PC-3 (cell line): ENCODE measurements around the gene MCU. TPM values are rescaled to one million over a fixed set of nuclear protein-coding genes. Genes with fewer than 3 reads are reported as not detected.
A peak's percentile ranks its signal among the peaks of the same experiment; 100 is the strongest.
"Not testable (repeated sequence)": the region's sequence is repeated elsewhere in the genome, so short reads cannot be mapped to it uniquely, and the experiment has no call there.

Source experiments
- ATAC-seq: fragments of 200-7000 bp; cut with Tn5 transposase; 2 replicates; pipeline ENCODE4 v1.9.1; 2020; ENCODE audit warnings: mild to moderate bottlenecking, moderate library complexity
- BruUV-seq: library from RNA; stranded (reverse); fragments of 400-500 nt; replicated peaks from 2 replicates; lab custom pipeline; 2021; lab: Mats Ljungman, UMichigan
- CTCF ChIA-PET: fragments of 300-600 bp; sonication (Branson Sonifier 250); formaldehyde crosslinking; loops from one replicate; lab custom pipeline; 2022; ENCODE audit warnings: antibody characterized with exemption; lab: Charles Lee
- POLR2A ChIA-PET: fragments of 300-600 bp; sonication (Branson Sonifier 250); formaldehyde crosslinking; loops from one replicate; lab custom pipeline; 2022; ENCODE audit warnings: antibody characterized with exemption; ENCODE audit not compliant: unreplicated experiment; lab: Charles Lee
- DNase-seq: peaks from one replicate; pipeline ENCODE4 v3.0.0-alpha.2; 2015
- H2AFZ ChIP-seq: fragments of 300-600 bp; sonication (generic); 2 replicates; pipeline ENCODE4 v1.6.0; 2016; ENCODE audit warnings: antibody characterized with exemption, low read length
- H3F3A ChIP-seq: fragments of 300-600 bp; sonication (generic); one replicate; pipeline ENCODE4 v1.6.0; 2017; ENCODE audit warnings: antibody characterized with exemption, low read length, control low read depth, mild to moderate bottlenecking; ENCODE audit not compliant: unreplicated experiment
- H3K27ac ChIP-seq: fragments of 300-600 bp; sonication (generic); 2 replicates; pipeline ENCODE4 v1.5.1; 2016; ENCODE audit warnings: mild to moderate bottlenecking, low read length
- H3K27me3 ChIP-seq: fragments of 300-600 bp; sonication (generic); 2 replicates; pipeline ENCODE4 v1.6.1; 2016; ENCODE audit warnings: low read length, mixed read lengths
- H3K36me3 ChIP-seq: fragments of 300-600 bp; sonication (generic); 2 replicates; pipeline ENCODE4 v1.6.1; 2016; ENCODE audit warnings: low read depth, mixed run types, low read length, mixed read lengths
- H3K4me1 ChIP-seq: fragments of 300-600 bp; sonication (generic); 2 replicates; pipeline ENCODE4 v1.5.1; 2016; ENCODE audit warnings: low read length; ENCODE audit not compliant: insufficient read depth
- H3K4me2 ChIP-seq: fragments of 300-600 bp; sonication (generic); 2 replicates; pipeline ENCODE4 v1.6.0; 2016; ENCODE audit warnings: low read length
- H3K4me3 ChIP-seq: fragments of 300-600 bp; sonication (generic); 2 replicates; pipeline ENCODE4 v1.5.1; 2016; ENCODE audit warnings: mild to moderate bottlenecking, low read length, mixed read lengths
- H3K79me2 ChIP-seq: fragments of 300-600 bp; sonication (generic); 2 replicates; pipeline ENCODE4 v1.6.1; 2017; ENCODE audit warnings: low read length, mixed read lengths
- H3K9ac ChIP-seq: fragments of 300-600 bp; sonication (generic); 2 replicates; pipeline ENCODE4 v1.6.0; 2016; ENCODE audit warnings: mild to moderate bottlenecking, low read length
- H3K9me2 ChIP-seq: fragments of 300-600 bp; sonication (generic); replicated peaks from 2 replicates; pipeline ENCODE4 v1.6.1; 2016; ENCODE audit warnings: mixed run types, low read length, mixed read lengths
- H3K9me3 ChIP-seq: fragments of 300-600 bp; sonication (generic); 2 replicates; pipeline ENCODE4 v1.6.1; 2016; ENCODE audit warnings: low read length, mixed read lengths
- H4K20me1 ChIP-seq: fragments of 300-600 bp; sonication (generic); 2 replicates; pipeline ENCODE4 v1.6.1; 2016; ENCODE audit warnings: low read length, mixed read lengths
- EZH2 ChIP-seq: fragments of 300-600 bp; sonication (generic); IDR thresholded peaks from one replicate; pipeline ENCODE4 v1.6.1; 2017; ENCODE audit warnings: antibody characterized with exemption, mild to moderate bottlenecking, low read length; ENCODE audit not compliant: unreplicated experiment
- EZH2phosphoT487 ChIP-seq: fragments of 300-600 bp; sonication (generic); IDR thresholded peaks from 2 replicates; pipeline ENCODE4 v1.6.1; 2018; ENCODE audit warnings: mild to moderate bottlenecking, antibody characterized with exemption, low read length, borderline replicate concordance
- intact Hi-C: fragments of 100-400 bp; cut with micrococcal nuclease; formaldehyde crosslinking; loops from 2 replicates; pipeline ENCODE4 v1.9.0; 2023
- total RNA-seq: library from RNA; depleted of rRNA; stranded (reverse); fragments of >200 nt; gene quantifications from 2 replicates; pipeline ENCODE4 v1.2.3, GENCODE V29; 2014
- TF ChIP-seq, protein P1 (sequence below): fragments of 300-600 bp; sonication (generic); conservative IDR thresholded peaks from 2 replicates; pipeline ENCODE4 v1.5.1; 2017; ENCODE audit warnings: antibody characterized with exemption, low read depth, mild to moderate bottlenecking, low read length

The MCU gene
- total RNA-seq, 1 experiment from 2014 or later, result 21.5 TPM

DNA sequence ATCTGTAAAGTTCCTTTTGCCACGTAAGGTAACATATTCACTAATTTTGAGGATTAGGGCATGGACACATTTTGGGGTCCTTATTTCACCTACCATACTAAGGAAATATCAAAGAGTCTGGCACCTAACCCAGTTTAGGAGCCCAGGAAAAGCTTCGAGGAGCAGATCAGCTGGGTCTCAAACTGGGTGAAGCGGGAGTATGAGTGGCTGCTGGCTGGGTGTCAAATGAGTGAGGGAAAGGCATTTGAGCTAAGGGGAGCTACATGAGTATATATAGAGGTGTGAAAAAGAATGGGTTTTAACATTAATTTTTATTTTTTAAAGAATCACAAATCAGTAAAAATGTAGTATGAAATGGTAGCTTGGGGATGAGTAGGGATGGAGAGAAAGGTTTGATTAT is 71.3 kb downstream of the MCU start:
- no peaks in the 10 kb centered on the region for H3F3A ChIP-seq
- TF ChIP-seq, protein P1, sequence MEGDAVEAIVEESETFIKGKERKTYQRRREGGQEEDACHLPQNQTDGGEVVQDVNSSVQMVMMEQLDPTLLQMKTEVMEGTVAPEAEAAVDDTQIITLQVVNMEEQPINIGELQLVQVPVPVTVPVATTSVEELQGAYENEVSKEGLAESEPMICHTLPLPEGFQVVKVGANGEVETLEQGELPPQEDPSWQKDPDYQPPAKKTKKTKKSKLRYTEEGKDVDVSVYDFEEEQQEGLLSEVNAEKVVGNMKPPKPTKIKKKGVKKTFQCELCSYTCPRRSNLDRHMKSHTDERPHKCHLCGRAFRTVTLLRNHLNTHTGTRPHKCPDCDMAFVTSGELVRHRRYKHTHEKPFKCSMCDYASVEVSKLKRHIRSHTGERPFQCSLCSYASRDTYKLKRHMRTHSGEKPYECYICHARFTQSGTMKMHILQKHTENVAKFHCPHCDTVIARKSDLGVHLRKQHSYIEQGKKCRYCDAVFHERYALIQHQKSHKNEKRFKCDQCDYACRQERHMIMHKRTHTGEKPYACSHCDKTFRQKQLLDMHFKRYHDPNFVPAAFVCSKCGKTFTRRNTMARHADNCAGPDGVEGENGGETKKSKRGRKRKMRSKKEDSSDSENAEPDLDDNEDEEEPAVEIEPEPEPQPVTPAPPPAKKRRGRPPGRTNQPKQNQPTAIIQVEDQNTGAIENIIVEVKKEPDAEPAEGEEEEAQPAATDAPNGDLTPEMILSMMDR, result no peak
- TF ChIP-seq EZH2 (no peak), EZH2phosphoT487 (no peak)
- ATAC-seq (no peak), DNase-seq (no peak)
- peaks cover 11% of the 10 kb centered on the region for H3K4me1 ChIP-seq
- H2AFZ ChIP-seq, result no peak overlapping the region
- no TSS peak for BruUV-seq
- peaks cover 8% of the 10 kb centered on the region; the same call in 1 of the 2 replicates for H3K27me3 ChIP-seq
- no peak overlapping the region for H3K27ac ChIP-seq
- no peaks in the 10 kb centered on the region for H3K79me2 ChIP-seq
- no peaks in the 10 kb centered on the region for H4K20me1 ChIP-seq
- no peaks in the 10 kb centered on the region for H3K9me3 ChIP-seq
- H3K9ac ChIP-seq, result no peak overlapping the region
- intact Hi-C loops, result loop anchor here (10.0 kb wide), 1 partner anchor 502 kb away; no protein-coding TSS in a partner anchor
- H3K4me2 ChIP-seq, result no peak overlapping the region
- no peaks in the 10 kb centered on the region for H3K36me3 ChIP-seq
- POLR2A ChIA-PET, result interaction anchor here (0.6 kb wide), 1 partner anchor 146 kb away, joined by 3 read pairs; no protein-coding TSS in a partner anchor
- CTCF ChIA-PET, result interaction anchor here (0.6 kb wide), 1 partner anchor 652 kb away, joined by 3 read pairs; no protein-coding TSS in a partner anchor
- H3K9me2 ChIP-seq, result no peaks in the 10 kb centered on the region
- H3K4me3 ChIP-seq, result no peak overlapping the region

DNA sequence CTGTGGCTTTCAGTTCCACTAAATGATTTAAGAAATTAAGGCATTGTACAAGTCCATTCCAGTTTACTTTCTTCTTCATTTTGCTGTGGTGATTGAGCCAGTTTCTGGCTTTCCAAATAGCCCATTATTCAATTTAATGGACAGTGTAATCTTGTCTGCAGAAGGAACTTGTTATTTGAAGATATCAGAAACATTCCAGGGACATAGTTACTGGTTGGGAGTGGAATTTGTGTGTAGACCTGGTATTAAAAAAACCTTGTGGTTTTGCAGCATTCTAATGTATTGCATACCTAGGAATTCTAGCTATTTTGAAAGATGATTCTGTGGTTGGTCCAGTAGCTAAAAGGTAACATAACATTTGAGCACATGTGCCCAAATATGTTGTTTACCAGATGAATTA is 72.2 kb downstream of the MCU start:
- peaks cover 3% of the 10 kb centered on the region; the same call in 1 of the 2 replicates for H3K27me3 ChIP-seq
- BruUV-seq, result no TSS peak
- H3K36me3 ChIP-seq, result no peaks in the 10 kb centered on the region
- no peaks in the 10 kb centered on the region for H3K9me3 ChIP-seq
- H3K4me1 ChIP-seq, result peaks cover 11% of the 10 kb centered on the region
- peak; percentile 87 for DNase-seq
- intact Hi-C loops, result loop anchor here (10.0 kb wide), 1 partner anchor 501 kb away; no protein-coding TSS in a partner anchor
- H3K4me2 ChIP-seq, result no peak overlapping the region; the same call in 1 of the 2 replicates
- no peak overlapping the region for H3K4me3 ChIP-seq
- peak; percentile 74 for ATAC-seq
- no peaks in the 10 kb centered on the region for H3K9me2 ChIP-seq
- no peaks in the 10 kb centered on the region for H3F3A ChIP-seq
- ChIA-PET CTCF (no interaction called here), POLR2A (interaction anchor here (0.6 to 0.7 kb wide), 3 partner anchors 44 to 572 kb away, joined by 3 to 7 read pairs (median 4); no protein-coding TSS in a partner anchor)
- H2AFZ ChIP-seq, result no peak overlapping the region
- H3K27ac ChIP-seq, result no peak overlapping the region
- H3K9ac ChIP-seq, result no peak overlapping the region
- H4K20me1 ChIP-seq, result no peaks in the 10 kb centered on the region
- no peaks in the 10 kb centered on the region for H3K79me2 ChIP-seq
- TF ChIP-seq EZH2, result no peak
- TF ChIP-seq, protein P1, result no peak
- no peak for TF ChIP-seq EZH2phosphoT487

DNA sequence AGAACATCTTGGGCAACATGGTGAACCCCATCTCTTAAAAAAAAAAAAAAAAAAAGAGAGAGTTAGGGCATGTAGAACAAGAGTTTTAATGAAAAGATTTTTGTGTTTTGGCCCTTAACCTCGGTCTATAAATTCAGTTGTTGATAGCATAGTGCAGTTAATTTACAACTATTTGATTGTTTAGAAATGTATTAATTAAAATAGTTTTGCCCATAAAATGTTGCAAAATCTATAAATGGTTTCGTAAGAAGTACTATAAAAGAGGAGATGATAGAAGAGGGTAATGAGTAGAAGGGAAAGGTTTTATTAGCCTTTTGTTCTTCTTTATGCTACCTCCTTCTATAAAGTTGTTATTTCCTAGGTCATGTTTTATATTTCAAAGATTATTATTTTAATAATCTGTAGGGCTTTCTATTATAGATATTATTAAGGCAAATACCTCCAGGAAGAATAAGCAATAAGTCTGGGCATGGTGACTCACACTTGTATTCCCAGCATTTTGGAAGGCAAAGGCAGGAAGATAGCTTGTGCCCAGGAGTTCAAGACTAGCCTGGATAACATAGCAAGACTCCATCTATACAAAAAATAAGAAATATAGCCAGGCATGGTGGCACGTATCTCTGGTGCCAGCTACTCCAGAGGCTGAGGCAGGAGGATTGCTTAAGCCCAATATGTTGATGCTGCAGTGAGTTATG is 73.3 kb downstream of the MCU start:
- no TSS peak for BruUV-seq
- intact Hi-C loops, result loop anchor here (10.0 kb wide), 1 partner anchor 500 kb away; no protein-coding TSS in a partner anchor
- H3K9me3 ChIP-seq, result no peaks in the 10 kb centered on the region
- no peak overlapping the region for H3K4me3 ChIP-seq
- no peak overlapping the region for H3K4me2 ChIP-seq
- no peak for DNase-seq
- no peaks in the 10 kb centered on the region for H3K79me2 ChIP-seq
- H3K27ac ChIP-seq, result no peak overlapping the region
- H2AFZ ChIP-seq, result no peak overlapping the region
- TF ChIP-seq EZH2phosphoT487 (no peak), EZH2 (no peak)
- TF ChIP-seq, protein P1, result no peak
- H4K20me1 ChIP-seq, result no peaks in the 10 kb centered on the region
- peaks cover 3% of the 10 kb centered on the region; the same call in 1 of the 2 replicates for H3K27me3 ChIP-seq
- H3K9ac ChIP-seq, result no peak overlapping the region
- POLR2A ChIA-PET, result no interaction called here
- no peaks in the 10 kb centered on the region for H3K36me3 ChIP-seq
- H3K9me2 ChIP-seq, result no peaks in the 10 kb centered on the region
- CTCF ChIA-PET, result no interaction called here
- H3K4me1 ChIP-seq, result peaks cover 11% of the 10 kb centered on the region
- no peak for ATAC-seq
- H3F3A ChIP-seq, result no peaks in the 10 kb centered on the region

DNA sequence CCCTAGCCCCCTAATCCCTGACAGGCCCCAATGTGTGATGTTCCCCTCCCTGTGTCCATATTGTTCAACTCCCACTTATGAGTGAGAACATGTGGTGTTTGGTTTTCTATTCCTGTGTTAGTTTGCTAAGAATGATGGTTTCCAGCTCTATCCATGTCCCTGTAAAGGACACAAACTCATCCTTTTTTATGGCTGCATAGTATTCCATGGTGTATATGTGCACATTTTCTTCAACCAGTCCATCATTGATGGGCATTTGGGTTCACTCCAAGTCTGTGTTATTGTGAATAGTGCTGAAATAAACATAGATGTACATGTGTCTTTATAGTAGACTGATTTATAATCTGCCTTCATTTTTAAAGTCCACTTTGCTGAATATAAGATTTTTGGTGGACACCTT is 79.3 kb downstream of the MCU start:
- H3K9ac ChIP-seq, H3K4me2 ChIP-seq, H3K4me1 ChIP-seq, POLR2A ChIA-PET, H2AFZ ChIP-seq, H3K27ac ChIP-seq, H3K27me3 ChIP-seq, BruUV-seq, CTCF ChIA-PET, ATAC-seq, H4K20me1 ChIP-seq, H3F3A ChIP-seq, H3K9me2 ChIP-seq, H3K4me3 ChIP-seq, H3K36me3 ChIP-seq, DNase-seq, H3K79me2 ChIP-seq, intact Hi-C loops, H3K9me3 ChIP-seq: not testable (repeated sequence)
